UCSD-AML1 (cell line): Measurements from ENCODE around the gene HOXB9.
A peak's percentile ranks its signal among the peaks of the same experiment; 100 is the strongest.

Experiments
- DNase-seq: peaks from one replicate; lab custom pipeline; 2025; ENCODE audit not compliant: unreplicated experiment; lab: John Stamatoyannopoulos, UW

The HOXB9 gene

GRCh38 chr17:48639982-48640857 is 14.1 kb upstream of the HOXB9 start:
- DNase-seq: no peak

- no peak for DNase-seq
Measured at GRCh38 chr17:48639136-48639535, 13.0 kb upstream of the HOXB9 start.

- DNase-seq: no peak
Measured at GRCh38 chr17:48637323-48638260, 11.4 kb upstream of the HOXB9 start.

GRCh38 chr17:48636177-48637018 is 10.2 kb upstream of the HOXB9 start:
- DNase-seq: peak; percentile 87

GRCh38 chr17:48634493-48635208 is 8.5 kb upstream of the HOXB9 start:
- DNase-seq: no peak

- DNase-seq: no peak
Measured at GRCh38 chr17:48633266-48633677, 7.1 kb upstream of the HOXB9 start.

GRCh38 chr17:48632579-48633265 is 6.6 kb upstream of the HOXB9 start:
- DNase-seq: no peak

- no peak for DNase-seq
Measured at GRCh38 chr17:48631693-48632578, 5.8 kb upstream of the HOXB9 start.

GRCh38 chr17:48630925-48631692 is 5.0 kb upstream of the HOXB9 start:
- DNase-seq: no peak

- no peak for DNase-seq
Measured at GRCh38 chr17:48630009-48630924, 4.1 kb upstream of the HOXB9 start.

- no peak for DNase-seq
Measured at GRCh38 chr17:48629411-48629759, 3.2 kb upstream of the HOXB9 start.

- no peak for DNase-seq
Measured at GRCh38 chr17:48628649-48629410, 2.7 kb upstream of the HOXB9 start.

- no peak for DNase-seq
Measured at GRCh38 chr17:48627623-48628521, 1.7 kb upstream of the HOXB9 start.

GRCh38 chr17:48627118-48627597 is 1.0 kb upstream of the HOXB9 start:
- no peak for DNase-seq
